Fibroblast of lung (primary cell): ENCODE results near the gene GALNT18. TPM values are rescaled to one million over a fixed set of nuclear protein-coding genes. Genes with fewer than 3 reads are reported as not detected.

Experiments used
- DNase-seq, 2 donors: peaks; one replicate each; pipeline versions ENCODE4 v3.0.0 to v3.0.0-alpha.2; 2010; ENCODE audit warnings: low read depth in 2 of 2
- H2AFZ ChIP-seq: 2 replicates; pipeline ENCODE4 v1.5.1; 2012; ENCODE audit warnings: low read length, control low read depth, inconsistent platforms
- H3K27ac ChIP-seq: 2 replicates; pipeline ENCODE4 v1.5.1; 2011; ENCODE audit warnings: low read length, control low read depth; ENCODE audit not compliant: insufficient read depth
- H3K27me3 ChIP-seq: 2 replicates; pipeline ENCODE4 v1.5.1; 2011; ENCODE audit warnings: mild to moderate bottlenecking, low read length; ENCODE audit not compliant: control insufficient read depth, insufficient read depth
- H3K36me3 ChIP-seq: 2 replicates; pipeline ENCODE4 v1.5.1; 2011; ENCODE audit warnings: low read length; ENCODE audit not compliant: control insufficient read depth, insufficient read depth
- H3K4me1 ChIP-seq: 2 replicates; pipeline ENCODE4 v1.5.1; 2011; ENCODE audit warnings: low read length; ENCODE audit not compliant: control insufficient read depth, insufficient read depth; ENCODE audit errors: extremely low read depth
- H3K4me2 ChIP-seq: 2 replicates; pipeline ENCODE4 v1.5.1; 2011; ENCODE audit warnings: low read length, control low read depth; ENCODE audit not compliant: insufficient read depth; ENCODE audit errors: extremely low read depth
- H3K4me3 ChIP-seq, 4 experiments: fragments of 200-600 bp in 1 of 4; sonication (generic) in 1 of 4; replicated peaks in 1 of 4; 2 replicates each; pipeline ENCODE4 v1.5.1; 2011 to 2016; ENCODE audit warnings: low read length in 4 of 4, low read depth in 3 of 4, mild to moderate bottlenecking in 3 of 4, control low read depth in 2 of 4, inconsistent platforms in 1 of 4, mixed read lengths in 1 of 4; ENCODE audit not compliant: insufficient read depth in 1 of 4; ENCODE audit errors: control extremely low read depth in 1 of 4
- H3K79me2 ChIP-seq: 2 replicates; pipeline ENCODE4 v1.5.1; 2012; ENCODE audit warnings: mild to moderate bottlenecking, low read length, inconsistent platforms; ENCODE audit not compliant: control insufficient read depth, insufficient read depth
- H3K9ac ChIP-seq: 2 replicates; pipeline ENCODE4 v1.5.1; 2011; ENCODE audit warnings: mild to moderate bottlenecking, low read length, control low read depth; ENCODE audit not compliant: insufficient read depth
- H3K9me3 ChIP-seq: 2 replicates; pipeline ENCODE4 v1.5.1; 2012; ENCODE audit warnings: low read depth, low read length; ENCODE audit not compliant: control insufficient read depth, insufficient read depth
- H4K20me1 ChIP-seq: 2 replicates; pipeline ENCODE4 v1.5.1; 2011; ENCODE audit warnings: low read length; ENCODE audit not compliant: control insufficient read depth, insufficient read depth; ENCODE audit errors: extremely low read depth
- CTCF ChIP-seq, 2 donors: IDR thresholded peaks in 1 of 2; conservative IDR thresholded peaks in 1 of 2; 1 replicate in 1 of 2; 2 replicates in 1 of 2; pipeline ENCODE4 v1.5.1; 2011 to 2012; ENCODE audit warnings: low read length in 2 of 2, control low read depth in 1 of 2, inconsistent platforms in 1 of 2, low read depth in 1 of 2, mild to moderate bottlenecking in 1 of 2
- EZH2 ChIP-seq: IDR thresholded peaks from 2 replicates; pipeline ENCODE4 v1.5.1; 2012; ENCODE audit warnings: low read length, control low read depth, mild to moderate bottlenecking; ENCODE audit errors: missing control alignments
- polyA plus RNA-seq, 2 donors: library from polyadenylated mRNA; depleted of rRNA in 1 of 2; stranded (reverse) in 1 of 2; unstranded in 1 of 2; fragments of >200 nt; gene quantifications; 2 replicates each; pipeline ENCODE4 v1.2.1, GENCODE V29; 2011 to 2012; ENCODE audit warnings: missing spikeins in 1 of 2
- total RNA-seq: library from RNA; depleted of rRNA; stranded (reverse); fragments of >200 nt; gene quantifications from 2 replicates; pipeline ENCODE4 v1.2.1, GENCODE V29; 2014

The GALNT18 gene
- total and polyA plus RNA-seq, 2 donors (not counting 1 experiment from before 2014, with no cell fraction given) = 0.50 to 19.3 TPM

GRCh38 chr11:11411401-11411985, 210.3 kb downstream of the GALNT18 start:
- Histone ChIP-seq H2AFZ (no peak overlapping the region), H3K9me3 (no peaks in the 10 kb centered on the region), H3K9ac (no peak overlapping the region), H3K4me3 (no peak overlapping the region), H3K4me1 (peaks cover under 1% of the 10 kb centered on the region), H3K79me2 (no peaks in the 10 kb centered on the region), H3K4me2 (no peak overlapping the region), H3K27ac (no peak overlapping the region), H4K20me1 (no peaks in the 10 kb centered on the region), H3K36me3 (no peaks in the 10 kb centered on the region), H3K27me3 (no peaks in the 10 kb centered on the region)
- TF ChIP-seq EZH2 = no peak
- no peak for TF ChIP-seq CTCF (conservative IDR thresholded peaks at IDR 0.05 in 1 of 2, IDR thresholded peaks at IDR 0.05 in 1 of 2; ENCODE audit: low read depth in 1 of 2, low read length in 2 of 2)
- DNase-seq = no peak

- Histone ChIP-seq H4K20me1 (no peaks in the 10 kb centered on the region), H3K36me3 (no peaks in the 10 kb centered on the region), H3K9ac (no peak overlapping the region), H3K27ac (no peak overlapping the region), H3K4me3 (no peak overlapping the region), H3K9me3 (no peaks in the 10 kb centered on the region), H3K4me2 (no peak overlapping the region), H3K79me2 (no peaks in the 10 kb centered on the region), H3K27me3 (no peaks in the 10 kb centered on the region), H2AFZ (no peak overlapping the region), H3K4me1 (no peaks in the 10 kb centered on the region)
- DNase-seq = no peak
- no peak for TF ChIP-seq CTCF (conservative IDR thresholded peaks at IDR 0.05 in 1 of 2, IDR thresholded peaks at IDR 0.05 in 1 of 2; ENCODE audit: low read depth in 1 of 2, low read length in 2 of 2)
- no peak for TF ChIP-seq EZH2
Measured at GRCh38 chr11:11409901-11410300, 211.9 kb downstream of the GALNT18 start.

- Histone ChIP-seq H3K4me2 (no peak overlapping the region), H3K79me2 (no peaks in the 10 kb centered on the region), H3K4me1 (no peaks in the 10 kb centered on the region), H3K27ac (no peak overlapping the region), H3K9ac (no peak overlapping the region), H2AFZ (no peak overlapping the region), H3K27me3 (no peaks in the 10 kb centered on the region), H4K20me1 (no peaks in the 10 kb centered on the region), H3K4me3 (no peak overlapping the region), H3K36me3 (no peaks in the 10 kb centered on the region), H3K9me3 (no peaks in the 10 kb centered on the region)
- no peak for DNase-seq
- TF ChIP-seq EZH2 (no peak), CTCF (conservative IDR thresholded peaks at IDR 0.05 in 1 of 2, IDR thresholded peaks at IDR 0.05 in 1 of 2; ENCODE audit: low read depth in 1 of 2, low read length in 2 of 2) (no peak)
Measured at GRCh38 chr11:11409224-11409623, 212.6 kb downstream of the GALNT18 start.
